Panc1 (cell line): ENCODE measurements around the gene PFKFB3. TPM values are rescaled to one million over a fixed set of nuclear protein-coding genes. Genes with fewer than 3 reads are reported as not detected.

Experiments used
- ATAC-seq: fragments of 200-7000 bp; cut with Tn5 transposase; 2 replicates; pipeline ENCODE4 v1.9.1; 2020; ENCODE audit warnings: mild to moderate bottlenecking, moderate library complexity
- BruUV-seq: library from RNA; stranded (reverse); fragments of 400-500 nt; replicated peaks from 2 replicates; lab custom pipeline; 2021; lab: Mats Ljungman, UMichigan
- CTCF ChIA-PET: fragments of 300-600 bp; sonication (Branson Sonifier 250); formaldehyde crosslinking; loops from one replicate; lab custom pipeline; 2022; ENCODE audit warnings: antibody characterized with exemption; lab: Charles Lee
- POLR2A ChIA-PET: fragments of 300-600 bp; sonication (Branson Sonifier 250); formaldehyde crosslinking; loops from one replicate; lab custom pipeline; 2022; ENCODE audit warnings: antibody characterized with exemption; lab: Charles Lee
- DNase-seq: peaks from one replicate; pipeline ENCODE4 v3.0.0-alpha.2; 2010; ENCODE audit warnings: low read depth, low spot score
- H3K27ac ChIP-seq: 2 replicates; pipeline ENCODE4 v1.5.1; 2011; ENCODE audit warnings: mild to moderate bottlenecking, low read length, inconsistent platforms
- H3K27me3 ChIP-seq: fragments of 200-500 bp; sonication (Bioruptor generic); 2 replicates; pipeline ENCODE4 v1.6.0; 2014; ENCODE audit warnings: low read length, inconsistent platforms; ENCODE audit not compliant: control insufficient read depth, insufficient read depth
- H3K36me3 ChIP-seq: fragments of 200-500 bp; sonication (Bioruptor generic); 2 replicates; pipeline ENCODE4 v1.5.1; 2014; ENCODE audit warnings: inconsistent platforms, mild to moderate bottlenecking, low read length, moderate library complexity; ENCODE audit not compliant: control insufficient read depth, insufficient read depth
- H3K4me1 ChIP-seq: 2 replicates; pipeline ENCODE4 v1.5.1; 2011; ENCODE audit warnings: inconsistent platforms, mild to moderate bottlenecking, low read length, moderate library complexity; ENCODE audit not compliant: control insufficient read depth, insufficient read depth
- H3K4me3 ChIP-seq, 2 experiments: 2 replicates each; pipeline ENCODE4 v1.5.1; 2011 to 2012; ENCODE audit warnings: low read depth in 2 of 2, low read length in 2 of 2, mild to moderate bottlenecking in 2 of 2, inconsistent platforms in 1 of 2, moderate library complexity in 1 of 2
- H3K9me3 ChIP-seq: fragments of 200-500 bp; sonication (Bioruptor generic); 2 replicates; pipeline ENCODE4 v1.5.1; 2014; ENCODE audit warnings: low read depth, mild to moderate bottlenecking, inconsistent platforms, low read length, moderate library complexity; ENCODE audit not compliant: control insufficient read depth, insufficient read depth
- POLR2AphosphoS5 ChIP-seq: IDR thresholded peaks from 2 replicates; pipeline ENCODE4 v1.6.1; 2012; ENCODE audit warnings: mild to moderate bottlenecking, low read depth, low read length, moderate library complexity
- SIN3A ChIP-seq: IDR thresholded peaks from 2 replicates; pipeline ENCODE4 v1.6.1; 2012; ENCODE audit warnings: low read depth, mild to moderate bottlenecking, low read length, moderate library complexity, borderline replicate concordance; ENCODE audit not compliant: insufficient read depth
- TCF7L2 ChIP-seq: IDR thresholded peaks from 2 replicates; pipeline ENCODE4 v1.6.1; 2011; ENCODE audit warnings: mild to moderate bottlenecking, low read depth, low read length, inconsistent platforms
- in situ Hi-C: cut with HindIII; loops from 2 replicates; pipeline ENCODE4 v1.10.0; 2016; ENCODE audit warnings: low sequenced_read_pairs, low pct_unique_long_range_greater_than_20kb
- intact Hi-C: fragments of 100-400 bp; cut with micrococcal nuclease; formaldehyde crosslinking; loops from one replicate; pipeline ENCODE4 v1.10.0; 2022; ENCODE audit not compliant: unreplicated experiment
- total RNA-seq: library from RNA; stranded (reverse); gene quantifications from one replicate; pipeline ENCODE4 v1.2.1, GENCODE V29; 2021; ENCODE audit not compliant: unreplicated experiment
- TF ChIP-seq, protein P1 (sequence below), 2 experiments: IDR thresholded peaks; 2 replicates each; pipeline ENCODE4 v1.6.1; 2011 to 2012; ENCODE audit warnings: low read depth in 2 of 2, control low read depth in 1 of 2, low read length in 1 of 2, mild to moderate bottlenecking in 1 of 2, moderate library complexity in 1 of 2; ENCODE audit not compliant: insufficient read depth in 1 of 2
- TF ChIP-seq, protein P2 (sequence below): fragments of 450-650 bp; IDR thresholded peaks from 2 replicates; pipeline ENCODE4 v1.5.1; 2017; ENCODE audit warnings: mild to moderate bottlenecking

PFKFB3 gene
- total RNA-seq, 1 experiment from 2014 or later = 17.1 TPM

DNA sequence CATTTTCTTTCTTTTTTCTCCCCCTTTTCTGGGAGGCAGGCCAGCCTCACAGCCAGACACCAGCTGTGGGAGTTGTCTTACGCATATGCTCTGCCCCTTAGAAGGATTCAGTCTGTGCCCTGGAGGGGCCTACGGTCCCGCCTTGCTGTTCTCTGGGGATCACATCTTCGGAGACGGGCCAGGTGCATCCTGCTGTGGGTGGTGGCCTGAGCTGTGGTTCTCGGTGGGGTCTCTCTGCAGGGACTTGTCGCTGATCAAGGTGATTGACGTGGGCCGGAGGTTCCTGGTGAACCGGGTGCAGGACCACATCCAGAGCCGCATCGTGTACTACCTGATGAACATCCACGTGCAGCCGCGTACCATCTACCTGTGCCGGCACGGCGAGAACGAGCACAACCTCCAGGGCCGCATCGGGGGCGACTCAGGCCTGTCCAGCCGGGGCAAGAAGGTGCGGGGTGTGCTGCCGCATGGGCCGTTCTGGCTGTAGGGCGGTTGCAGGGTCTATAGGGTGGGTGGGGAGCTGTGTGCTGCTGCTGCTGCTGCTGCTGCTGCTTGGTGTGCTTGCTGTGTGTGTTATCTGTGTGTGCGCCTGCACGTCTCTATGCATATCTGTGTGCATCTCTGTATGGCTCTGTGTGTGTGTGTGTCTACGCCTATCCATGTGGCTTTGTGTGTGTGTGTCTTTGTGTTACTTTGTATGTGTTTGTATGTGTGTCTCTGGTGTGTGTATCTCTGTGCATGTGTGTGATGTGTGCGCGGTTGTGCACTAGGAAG lies 17.9 kb downstream of the PFKFB3 start:
- POLR2A ChIA-PET = no interaction called here

GRCh38 chr10:6221192-6221940 lies 18.6 kb downstream of the PFKFB3 start:
- H3K27ac ChIP-seq = no peak overlapping the region
- intact Hi-C loops = no loop called here
- DNase-seq = no peak
- no peaks in the 10 kb centered on the region for H3K4me1 ChIP-seq
- no peaks in the 10 kb centered on the region for H3K9me3 ChIP-seq
- in situ Hi-C loops = no loop called here
- TF ChIP-seq TCF7L2 = no peak
- TF ChIP-seq SIN3A = no peak
- no peak overlapping the region for H3K4me3 ChIP-seq
- no peaks in the 10 kb centered on the region for H3K27me3 ChIP-seq
- ChIA-PET POLR2A (no interaction called here), CTCF (no interaction called here)
- BruUV-seq = no TSS peak
- H3K36me3 ChIP-seq = no peaks in the 10 kb centered on the region
- ATAC-seq = no peak

More for the DNA sequence above, 17.9 kb downstream of the PFKFB3 start:
- CTCF ChIA-PET = no interaction called here
- TF ChIP-seq, protein P1, sequence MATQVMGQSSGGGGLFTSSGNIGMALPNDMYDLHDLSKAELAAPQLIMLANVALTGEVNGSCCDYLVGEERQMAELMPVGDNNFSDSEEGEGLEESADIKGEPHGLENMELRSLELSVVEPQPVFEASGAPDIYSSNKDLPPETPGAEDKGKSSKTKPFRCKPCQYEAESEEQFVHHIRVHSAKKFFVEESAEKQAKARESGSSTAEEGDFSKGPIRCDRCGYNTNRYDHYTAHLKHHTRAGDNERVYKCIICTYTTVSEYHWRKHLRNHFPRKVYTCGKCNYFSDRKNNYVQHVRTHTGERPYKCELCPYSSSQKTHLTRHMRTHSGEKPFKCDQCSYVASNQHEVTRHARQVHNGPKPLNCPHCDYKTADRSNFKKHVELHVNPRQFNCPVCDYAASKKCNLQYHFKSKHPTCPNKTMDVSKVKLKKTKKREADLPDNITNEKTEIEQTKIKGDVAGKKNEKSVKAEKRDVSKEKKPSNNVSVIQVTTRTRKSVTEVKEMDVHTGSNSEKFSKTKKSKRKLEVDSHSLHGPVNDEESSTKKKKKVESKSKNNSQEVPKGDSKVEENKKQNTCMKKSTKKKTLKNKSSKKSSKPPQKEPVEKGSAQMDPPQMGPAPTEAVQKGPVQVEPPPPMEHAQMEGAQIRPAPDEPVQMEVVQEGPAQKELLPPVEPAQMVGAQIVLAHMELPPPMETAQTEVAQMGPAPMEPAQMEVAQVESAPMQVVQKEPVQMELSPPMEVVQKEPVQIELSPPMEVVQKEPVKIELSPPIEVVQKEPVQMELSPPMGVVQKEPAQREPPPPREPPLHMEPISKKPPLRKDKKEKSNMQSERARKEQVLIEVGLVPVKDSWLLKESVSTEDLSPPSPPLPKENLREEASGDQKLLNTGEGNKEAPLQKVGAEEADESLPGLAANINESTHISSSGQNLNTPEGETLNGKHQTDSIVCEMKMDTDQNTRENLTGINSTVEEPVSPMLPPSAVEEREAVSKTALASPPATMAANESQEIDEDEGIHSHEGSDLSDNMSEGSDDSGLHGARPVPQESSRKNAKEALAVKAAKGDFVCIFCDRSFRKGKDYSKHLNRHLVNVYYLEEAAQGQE (IDR thresholded peaks at IDR 0.05; ENCODE audit: insufficient read depth in 1 of 2, low read depth in 2 of 2, low read length in 1 of 2) = no peak
- TF ChIP-seq TCF7L2 (no peak), SIN3A (no peak), POLR2AphosphoS5 (no peak)
- TF ChIP-seq, protein P2, sequence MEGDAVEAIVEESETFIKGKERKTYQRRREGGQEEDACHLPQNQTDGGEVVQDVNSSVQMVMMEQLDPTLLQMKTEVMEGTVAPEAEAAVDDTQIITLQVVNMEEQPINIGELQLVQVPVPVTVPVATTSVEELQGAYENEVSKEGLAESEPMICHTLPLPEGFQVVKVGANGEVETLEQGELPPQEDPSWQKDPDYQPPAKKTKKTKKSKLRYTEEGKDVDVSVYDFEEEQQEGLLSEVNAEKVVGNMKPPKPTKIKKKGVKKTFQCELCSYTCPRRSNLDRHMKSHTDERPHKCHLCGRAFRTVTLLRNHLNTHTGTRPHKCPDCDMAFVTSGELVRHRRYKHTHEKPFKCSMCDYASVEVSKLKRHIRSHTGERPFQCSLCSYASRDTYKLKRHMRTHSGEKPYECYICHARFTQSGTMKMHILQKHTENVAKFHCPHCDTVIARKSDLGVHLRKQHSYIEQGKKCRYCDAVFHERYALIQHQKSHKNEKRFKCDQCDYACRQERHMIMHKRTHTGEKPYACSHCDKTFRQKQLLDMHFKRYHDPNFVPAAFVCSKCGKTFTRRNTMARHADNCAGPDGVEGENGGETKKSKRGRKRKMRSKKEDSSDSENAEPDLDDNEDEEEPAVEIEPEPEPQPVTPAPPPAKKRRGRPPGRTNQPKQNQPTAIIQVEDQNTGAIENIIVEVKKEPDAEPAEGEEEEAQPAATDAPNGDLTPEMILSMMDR = no peak
- H3K27ac ChIP-seq = no peak overlapping the region
- no peak overlapping the region for H3K4me3 ChIP-seq
- ATAC-seq (no peak), DNase-seq (no peak)
- no peaks in the 10 kb centered on the region for H3K27me3 ChIP-seq
- H3K4me1 ChIP-seq = no peaks in the 10 kb centered on the region
- no TSS peak for BruUV-seq
- no peaks in the 10 kb centered on the region for H3K9me3 ChIP-seq
- no peaks in the 10 kb centered on the region for H3K36me3 ChIP-seq
- intact Hi-C loops (no loop called here), in situ Hi-C loops (no loop called here)
